Omental fat pad (tissue), 4 donors: ENCODE results near the gene BACH2. TPM values are rescaled to one million over a fixed set of nuclear protein-coding genes. Genes with fewer than 3 reads are reported as not detected.

Source experiments
- ATAC-seq: fragments of 150-250 bp; one replicate; pipeline ENCODE4 v1.9.1; 2016; ENCODE audit warnings: mild to moderate bottlenecking, moderate library complexity; ENCODE audit not compliant: low FRiP score
- DNase-seq: peaks from one replicate; pipeline ENCODE4 v3.0.0-alpha.2; 2019; ENCODE audit warnings: low spot score
- total RNA-seq, 4 donors: library from RNA; depleted of rRNA; stranded (reverse); fragments of >200 nt; gene quantifications; one replicate each; pipeline ENCODE4 v1.1.0, GENCODE V29; 2016
- TF ChIP-seq, protein P1 (sequence below), 3 donors: fragments of 450-650 bp; IDR thresholded peaks; one replicate each; pipeline ENCODE4 v1.5.1; 2016 to 2017; ENCODE audit warnings: antibody characterized with exemption in 3 of 3, mild to moderate bottlenecking in 3 of 3, moderate library complexity in 2 of 3

The BACH2 gene
- total RNA-seq, 4 donors from 2014 or later = 4.0 to 9.4 (median 7.0) TPM

DNA sequence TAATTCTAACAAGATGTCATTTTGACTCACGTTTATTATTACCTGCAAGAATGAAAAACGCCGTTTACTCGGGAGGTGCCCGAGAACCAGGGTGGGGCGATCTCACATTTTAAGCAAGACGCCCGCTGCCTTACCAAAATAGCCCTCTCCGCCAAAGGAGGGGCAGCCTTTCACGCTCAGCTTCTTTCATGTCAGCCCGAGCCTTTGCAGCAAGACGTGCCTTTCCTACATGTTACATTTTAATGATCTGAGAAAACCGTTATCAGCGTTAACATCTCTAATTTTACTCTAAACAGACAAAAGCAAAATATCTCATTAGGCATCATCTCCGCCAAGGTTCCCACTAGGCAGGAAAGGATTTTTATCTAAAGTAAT is 2.0 kb downstream of the BACH2 start:
- TF ChIP-seq, protein P1, sequence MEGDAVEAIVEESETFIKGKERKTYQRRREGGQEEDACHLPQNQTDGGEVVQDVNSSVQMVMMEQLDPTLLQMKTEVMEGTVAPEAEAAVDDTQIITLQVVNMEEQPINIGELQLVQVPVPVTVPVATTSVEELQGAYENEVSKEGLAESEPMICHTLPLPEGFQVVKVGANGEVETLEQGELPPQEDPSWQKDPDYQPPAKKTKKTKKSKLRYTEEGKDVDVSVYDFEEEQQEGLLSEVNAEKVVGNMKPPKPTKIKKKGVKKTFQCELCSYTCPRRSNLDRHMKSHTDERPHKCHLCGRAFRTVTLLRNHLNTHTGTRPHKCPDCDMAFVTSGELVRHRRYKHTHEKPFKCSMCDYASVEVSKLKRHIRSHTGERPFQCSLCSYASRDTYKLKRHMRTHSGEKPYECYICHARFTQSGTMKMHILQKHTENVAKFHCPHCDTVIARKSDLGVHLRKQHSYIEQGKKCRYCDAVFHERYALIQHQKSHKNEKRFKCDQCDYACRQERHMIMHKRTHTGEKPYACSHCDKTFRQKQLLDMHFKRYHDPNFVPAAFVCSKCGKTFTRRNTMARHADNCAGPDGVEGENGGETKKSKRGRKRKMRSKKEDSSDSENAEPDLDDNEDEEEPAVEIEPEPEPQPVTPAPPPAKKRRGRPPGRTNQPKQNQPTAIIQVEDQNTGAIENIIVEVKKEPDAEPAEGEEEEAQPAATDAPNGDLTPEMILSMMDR (IDR thresholded peaks at IDR 0.05) = no peak
- ATAC-seq = no peak
- no peak for DNase-seq

DNA sequence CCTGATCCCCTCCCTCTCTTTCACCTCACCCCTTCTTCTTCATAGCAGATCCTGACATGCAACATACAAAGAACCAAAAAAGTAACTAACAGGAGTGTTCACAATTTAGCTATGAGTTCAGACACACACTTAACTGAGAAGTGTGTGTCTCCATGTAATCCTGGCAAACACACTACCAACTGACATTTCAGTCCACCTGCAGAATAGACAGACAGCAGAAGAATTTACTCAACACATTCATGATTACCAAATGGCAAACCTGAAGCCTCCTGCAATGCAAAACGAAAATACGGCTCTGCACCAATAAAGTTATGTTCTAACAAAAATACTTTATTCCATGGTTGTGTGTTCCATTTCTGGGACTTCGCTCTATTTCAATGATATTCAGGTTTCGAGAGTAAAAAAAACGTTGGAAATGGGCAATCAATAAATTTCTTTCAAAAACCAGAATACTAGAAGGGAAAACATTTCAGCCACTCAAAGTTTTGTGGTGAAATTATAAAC is 2.6 kb downstream of the BACH2 start:
- TF ChIP-seq, protein P1 (IDR thresholded peaks at IDR 0.05) = no peak
- DNase-seq (no peak), ATAC-seq (no peak)

DNA sequence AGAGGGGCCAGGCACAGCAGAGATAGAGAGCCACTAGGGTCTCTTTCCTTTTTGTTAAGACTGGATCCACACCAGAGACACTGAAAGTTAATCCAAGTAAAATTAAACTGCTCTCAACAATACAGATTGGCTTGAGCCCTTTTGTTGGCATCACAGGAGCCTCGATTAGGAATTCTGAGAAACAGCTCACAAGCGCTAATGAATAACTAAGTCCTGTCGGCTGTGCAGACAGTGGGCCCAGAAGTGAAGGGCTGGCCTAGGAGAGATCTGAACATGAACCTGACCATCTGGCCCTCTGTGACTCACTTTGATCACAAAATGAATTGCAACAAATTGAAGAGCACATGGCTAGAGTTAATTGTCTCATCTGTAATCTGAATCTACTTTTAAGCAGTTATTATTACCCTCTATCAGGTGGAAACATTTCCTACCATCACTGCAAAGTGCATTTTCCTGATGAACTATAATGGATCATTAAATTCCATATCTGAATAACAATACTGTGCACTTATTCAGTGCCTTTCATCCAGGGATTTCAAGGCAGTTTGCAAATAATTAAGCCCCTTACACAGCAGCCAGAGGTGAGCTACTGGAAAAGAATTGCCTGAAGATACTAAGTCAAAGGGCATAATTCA is 3.2 kb downstream of the BACH2 start:
- DNase-seq (no peak), ATAC-seq (no peak)
- TF ChIP-seq, protein P1 (IDR thresholded peaks at IDR 0.05) = no peak

DNA sequence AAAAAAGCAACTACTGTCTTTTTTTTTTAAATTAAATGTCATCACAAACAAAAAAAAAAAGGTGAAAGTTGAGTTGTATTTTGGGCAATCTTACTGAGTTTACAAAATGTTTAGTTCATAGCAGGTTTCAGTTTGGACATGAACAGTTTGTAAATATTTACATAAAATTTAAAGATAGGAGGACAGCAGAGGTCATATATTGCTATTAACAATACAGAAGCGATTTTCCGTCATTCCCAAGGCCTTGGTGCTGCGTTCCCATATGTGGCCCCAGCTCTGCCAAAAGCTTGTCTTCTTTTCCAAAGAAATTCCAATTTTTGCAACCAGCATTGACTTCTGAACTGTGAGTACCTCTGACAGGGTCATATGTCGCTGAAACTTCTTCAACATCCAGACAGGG is 5.1 kb downstream of the BACH2 start:
- DNase-seq = no peak
- TF ChIP-seq, protein P1 (IDR thresholded peaks at IDR 0.05) = no peak
- ATAC-seq = no peak

DNA sequence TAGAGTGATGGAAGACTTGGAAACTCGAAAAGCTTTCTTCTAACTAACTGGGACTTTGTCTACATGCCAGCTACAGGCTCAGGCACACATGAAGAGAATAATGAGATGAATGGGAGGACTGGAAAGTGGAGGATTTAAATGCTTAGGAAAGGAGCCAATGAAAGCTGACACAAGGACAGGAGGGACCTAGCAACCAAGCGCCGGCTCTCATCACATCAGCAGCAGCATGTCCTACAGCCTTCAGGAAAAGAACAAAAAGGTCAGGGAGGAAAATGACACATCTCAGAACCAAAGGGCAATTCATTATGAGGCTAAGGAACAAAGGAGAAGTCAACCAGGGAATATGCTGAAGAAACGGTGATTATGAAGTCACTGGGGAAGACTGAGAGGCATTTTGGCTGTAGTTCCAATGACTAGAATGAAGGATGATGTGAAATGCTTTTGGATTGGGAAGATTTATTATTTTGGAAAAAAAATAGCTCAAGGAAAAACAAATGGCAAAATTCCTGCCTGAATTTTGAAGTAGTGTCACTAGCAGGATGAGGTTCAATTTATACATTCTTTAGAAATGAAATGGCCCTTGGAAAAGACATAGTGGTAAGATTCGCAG is 5.7 kb downstream of the BACH2 start:
- no peak for DNase-seq

DNA sequence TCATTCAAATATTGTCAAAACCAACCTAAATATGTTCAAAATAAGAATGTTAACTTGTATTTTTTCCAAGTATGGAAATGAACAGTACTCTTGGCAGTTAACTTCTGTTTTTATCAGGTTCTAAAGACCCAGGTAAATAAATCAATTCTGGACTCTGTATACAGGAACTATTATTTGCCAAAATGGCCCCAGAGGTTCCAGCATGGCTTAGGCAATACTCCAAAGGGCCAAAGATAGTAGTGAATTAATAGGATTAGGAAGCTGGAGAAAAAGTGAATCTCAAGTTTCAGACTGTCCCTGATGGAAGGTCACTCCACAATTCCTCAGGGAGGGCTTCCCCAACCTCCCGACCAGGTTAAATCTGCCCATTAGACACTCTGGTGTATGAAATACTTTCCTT is 6.7 kb downstream of the BACH2 start:
- TF ChIP-seq, protein P1 (IDR thresholded peaks at IDR 0.05) = no peak
- DNase-seq (no peak), ATAC-seq (no peak)

More for the DNA sequence above, 5.7 kb downstream of the BACH2 start:
- no peak for ATAC-seq
- TF ChIP-seq, protein P1 (IDR thresholded peaks at IDR 0.05) = no peak

DNA sequence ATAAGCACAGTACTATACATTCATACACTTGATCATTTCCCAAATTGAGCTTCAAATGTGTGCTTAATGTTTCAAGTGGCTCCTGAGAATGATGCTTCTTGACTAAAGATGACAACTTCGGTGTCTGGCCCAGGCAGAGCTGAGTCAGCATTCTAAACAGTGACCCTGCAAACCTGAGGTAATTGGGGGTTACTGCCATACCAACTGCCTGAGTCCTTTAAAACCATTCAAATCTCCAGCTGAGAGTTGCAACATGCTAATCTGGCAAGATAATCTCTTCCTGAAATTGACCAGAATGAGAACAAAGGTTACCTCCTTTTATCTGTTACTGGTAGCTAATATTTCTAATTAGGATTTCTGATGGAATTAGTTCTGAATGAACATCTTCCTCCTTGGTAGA is 8.2 kb downstream of the BACH2 start:
- no peak for ATAC-seq
- TF ChIP-seq, protein P1 (IDR thresholded peaks at IDR 0.05) = no peak
- no peak for DNase-seq
